NOMO-1 treated with dmso at 0.1 percent for 144 hours (cell line): ENCODE measurements around the gene UBE2QL1.

Experiments used
- DNase-seq: peaks from one replicate; lab custom pipeline; 2025; ENCODE audit not compliant: unreplicated experiment; lab: John Stamatoyannopoulos, UW

The UBE2QL1 gene

GRCh38 chr5:6427694-6428093 lies 21.0 kb upstream of the UBE2QL1 start:
- DNase-seq, result no peak

GRCh38 chr5:6430418-6431028 lies 18.1 kb upstream of the UBE2QL1 start:
- DNase-seq, result no peak

GRCh38 chr5:6431214-6432195 lies 17.2 kb upstream of the UBE2QL1 start:
- DNase-seq, result no peak

- no peak for DNase-seq
Observed at GRCh38 chr5:6432206-6432605, 16.5 kb upstream of the UBE2QL1 start.

- no peak for DNase-seq
Observed at GRCh38 chr5:6434731-6435130, 13.9 kb upstream of the UBE2QL1 start.

- DNase-seq, result no peak
Observed at GRCh38 chr5:6435356-6435755, 13.3 kb upstream of the UBE2QL1 start.

GRCh38 chr5:6436715-6437331 lies 11.8 kb upstream of the UBE2QL1 start:
- no peak for DNase-seq

GRCh38 chr5:6439588-6440550 lies 8.8 kb upstream of the UBE2QL1 start:
- DNase-seq, result no peak

GRCh38 chr5:6442333-6442732 lies 6.3 kb upstream of the UBE2QL1 start:
- no peak for DNase-seq

GRCh38 chr5:6443326-6443725 lies 5.3 kb upstream of the UBE2QL1 start:
- no peak for DNase-seq

- DNase-seq, result no peak
Observed at GRCh38 chr5:6446042-6446441, 2.6 kb upstream of the UBE2QL1 start.

- DNase-seq, result no peak
Observed at GRCh38 chr5:6446626-6447309, 1.9 kb upstream of the UBE2QL1 start.

- DNase-seq, result no peak
Observed at GRCh38 chr5:6447384-6448140, 1.1 kb upstream of the UBE2QL1 start.

- DNase-seq, result no peak
Observed at GRCh38 chr5:6448141-6448491, 543 bp upstream of the UBE2QL1 start.

- DNase-seq, result no peak
Observed at GRCh38 chr5:6449465-6450158, 953 bp downstream of the UBE2QL1 start.

- DNase-seq, result no peak
Observed at GRCh38 chr5:6450319-6450833, 1.7 kb downstream of the UBE2QL1 start.

- DNase-seq, result no peak
Observed at GRCh38 chr5:6452622-6453504, 4.2 kb downstream of the UBE2QL1 start.
